ENCODE data around the gene CISH. TPM values are rescaled to one million over a fixed set of nuclear protein-coding genes. Genes with fewer than 3 reads are reported as not detected.

The CISH gene
- total RNA-seq, 4 donors from 2014 or later = 5.5 to 15.5 (median 5.8) TPM

DNA sequence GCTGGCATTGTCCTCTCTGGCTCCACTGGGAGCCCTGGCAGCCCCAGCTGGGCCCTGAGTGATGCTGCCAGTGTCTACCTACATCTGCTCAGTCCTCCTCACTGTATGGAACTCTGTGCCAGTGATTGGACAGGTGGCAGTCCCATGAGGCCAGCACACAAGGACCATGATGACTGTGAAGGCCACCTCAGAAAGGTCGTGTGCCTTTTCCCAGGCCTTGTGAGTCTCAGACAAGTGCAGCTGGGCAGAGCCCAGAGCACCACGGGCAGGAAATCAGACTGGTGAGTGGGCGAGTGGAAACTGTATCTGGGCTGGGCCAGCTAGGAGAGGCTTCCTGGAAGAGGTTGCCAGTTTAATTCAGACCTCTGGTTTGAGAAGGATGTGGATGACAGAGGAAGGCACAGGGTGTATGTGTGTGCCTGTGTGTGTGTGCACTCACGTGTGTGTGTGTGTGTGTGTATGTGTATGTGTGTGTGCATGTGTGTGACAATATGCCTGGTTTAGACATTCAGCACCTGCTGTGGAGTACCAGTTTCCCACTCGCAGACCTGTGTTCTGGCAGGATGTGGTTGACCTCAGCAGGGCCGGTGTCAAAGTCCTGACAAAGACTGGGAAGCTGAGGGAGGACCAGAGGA, 12.4 kb upstream of the CISH start:
- peaks cover 0 to 11% (median 0%) of the 10 kb centered on the region in 3 donors for H3K36me3 ChIP-seq
- H3K4me1 ChIP-seq = peaks cover 0 to 46% (median 14%) of the 10 kb centered on the region in 4 donors
- no peaks in the 10 kb centered on the region for H3K9me3 ChIP-seq
- DNase-seq (ENCODE audit: low spot score in 2 of 2) = no peak
- no peaks in the 10 kb centered on the region for H3K27me3 ChIP-seq
- no peak overlapping the region for H3K4me3 ChIP-seq
- WGBS, 2 donors = 50 to 51% methylated on average over 6 of the region's 6 CpGs
- H3K27ac ChIP-seq = no peak overlapping the region
- no peak for TF ChIP-seq POLR2A (IDR thresholded peaks at IDR 0.05)
- TF ChIP-seq EP300 (IDR thresholded peaks at IDR 0.05) = no peak
- TF ChIP-seq, protein P1, sequence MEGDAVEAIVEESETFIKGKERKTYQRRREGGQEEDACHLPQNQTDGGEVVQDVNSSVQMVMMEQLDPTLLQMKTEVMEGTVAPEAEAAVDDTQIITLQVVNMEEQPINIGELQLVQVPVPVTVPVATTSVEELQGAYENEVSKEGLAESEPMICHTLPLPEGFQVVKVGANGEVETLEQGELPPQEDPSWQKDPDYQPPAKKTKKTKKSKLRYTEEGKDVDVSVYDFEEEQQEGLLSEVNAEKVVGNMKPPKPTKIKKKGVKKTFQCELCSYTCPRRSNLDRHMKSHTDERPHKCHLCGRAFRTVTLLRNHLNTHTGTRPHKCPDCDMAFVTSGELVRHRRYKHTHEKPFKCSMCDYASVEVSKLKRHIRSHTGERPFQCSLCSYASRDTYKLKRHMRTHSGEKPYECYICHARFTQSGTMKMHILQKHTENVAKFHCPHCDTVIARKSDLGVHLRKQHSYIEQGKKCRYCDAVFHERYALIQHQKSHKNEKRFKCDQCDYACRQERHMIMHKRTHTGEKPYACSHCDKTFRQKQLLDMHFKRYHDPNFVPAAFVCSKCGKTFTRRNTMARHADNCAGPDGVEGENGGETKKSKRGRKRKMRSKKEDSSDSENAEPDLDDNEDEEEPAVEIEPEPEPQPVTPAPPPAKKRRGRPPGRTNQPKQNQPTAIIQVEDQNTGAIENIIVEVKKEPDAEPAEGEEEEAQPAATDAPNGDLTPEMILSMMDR (IDR thresholded peaks at IDR 0.05) = no peak

DNA sequence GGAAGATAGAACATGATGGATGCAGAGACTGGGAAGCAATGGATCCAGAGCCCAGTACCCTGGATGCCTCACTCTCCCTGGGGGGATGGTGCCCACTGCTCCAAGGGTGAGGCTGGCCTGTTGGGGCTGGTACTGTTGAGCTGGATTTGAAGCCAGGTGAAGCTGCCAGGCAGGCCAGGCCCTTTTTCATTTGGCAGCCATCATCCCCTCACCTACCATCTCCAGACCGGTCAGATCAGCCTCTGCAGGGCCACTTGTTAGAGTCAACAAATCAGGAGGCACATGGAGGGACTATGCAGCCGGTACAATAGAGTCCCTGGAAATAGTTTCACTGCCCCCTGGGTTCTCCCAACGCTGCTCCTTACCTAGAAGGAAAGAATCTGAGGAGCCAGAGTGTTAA, 11.3 kb upstream of the CISH start:
- peaks cover 0 to 52% (median 21%) of the 10 kb centered on the region in 4 donors for H3K4me1 ChIP-seq
- H3K27me3 ChIP-seq = no peaks in the 10 kb centered on the region
- no peaks in the 10 kb centered on the region for H3K9me3 ChIP-seq
- no peak overlapping the region for H3K27ac ChIP-seq
- no peak for DNase-seq (ENCODE audit: low spot score in 2 of 2)
- H3K4me3 ChIP-seq = no peak overlapping the region
- TF ChIP-seq, protein P1 (IDR thresholded peaks at IDR 0.05) = no peak
- TF ChIP-seq POLR2A (IDR thresholded peaks at IDR 0.05) = no peak
- TF ChIP-seq EP300 (IDR thresholded peaks at IDR 0.05) = no peak
- 67 to 75% methylated on average over 3 of the region's 3 CpGs for whole genome bisulfite sequencing, 2 donors
- peaks cover 0 to 11% (median 0%) of the 10 kb centered on the region in 3 donors for H3K36me3 ChIP-seq

GRCh38 chr3:50620820-50621219, 9.2 kb upstream of the CISH start:
- TF ChIP-seq EP300 (IDR thresholded peaks at IDR 0.05) (no peak), POLR2A (IDR thresholded peaks at IDR 0.05) (no peak)
- TF ChIP-seq, protein P1 (IDR thresholded peaks at IDR 0.05) = no peak
- peaks cover 0 to 11% (median 0%) of the 10 kb centered on the region in 3 donors for H3K36me3 ChIP-seq
- H3K27me3 ChIP-seq = no peaks in the 10 kb centered on the region
- DNase-seq (ENCODE audit: low spot score in 2 of 2) = no peak
- peaks cover 0 to 51% (median 23%) of the 10 kb centered on the region in 4 donors for H3K4me1 ChIP-seq
- no peak overlapping the region for H3K4me3 ChIP-seq
- peak overlapping the region in 2 of 4 donors; percentile 21 to 30 for H3K27ac ChIP-seq
- 63 to 67% methylated on average over 4 of the region's 4 CpGs for WGBS, 2 donors
- H3K9me3 ChIP-seq = no peaks in the 10 kb centered on the region

GRCh38 chr3:50620420-50620819, 8.8 kb upstream of the CISH start:
- H3K9me3 ChIP-seq = no peaks in the 10 kb centered on the region
- no peak overlapping the region for H3K4me3 ChIP-seq
- peaks cover 0 to 50% (median 23%) of the 10 kb centered on the region in 4 donors for H3K4me1 ChIP-seq
- H3K27ac ChIP-seq = peak overlapping the region in 2 of 4 donors; percentile 21 to 42
- peaks cover 0 to 11% (median 0%) of the 10 kb centered on the region in 3 donors for H3K36me3 ChIP-seq
- H3K27me3 ChIP-seq = no peaks in the 10 kb centered on the region
- no peak for DNase-seq (ENCODE audit: low spot score in 2 of 2)
- 71% methylated on average over 1 of the region's 1 CpG; no CpG with 5 or more reads in 1 of the 2 donors for WGBS, 2 donors
- TF ChIP-seq POLR2A (IDR thresholded peaks at IDR 0.05) (no peak), EP300 (IDR thresholded peaks at IDR 0.05) (peak in 1 of 2 donors; percentile 12)
- TF ChIP-seq, protein P1 (IDR thresholded peaks at IDR 0.05) = no peak

DNA sequence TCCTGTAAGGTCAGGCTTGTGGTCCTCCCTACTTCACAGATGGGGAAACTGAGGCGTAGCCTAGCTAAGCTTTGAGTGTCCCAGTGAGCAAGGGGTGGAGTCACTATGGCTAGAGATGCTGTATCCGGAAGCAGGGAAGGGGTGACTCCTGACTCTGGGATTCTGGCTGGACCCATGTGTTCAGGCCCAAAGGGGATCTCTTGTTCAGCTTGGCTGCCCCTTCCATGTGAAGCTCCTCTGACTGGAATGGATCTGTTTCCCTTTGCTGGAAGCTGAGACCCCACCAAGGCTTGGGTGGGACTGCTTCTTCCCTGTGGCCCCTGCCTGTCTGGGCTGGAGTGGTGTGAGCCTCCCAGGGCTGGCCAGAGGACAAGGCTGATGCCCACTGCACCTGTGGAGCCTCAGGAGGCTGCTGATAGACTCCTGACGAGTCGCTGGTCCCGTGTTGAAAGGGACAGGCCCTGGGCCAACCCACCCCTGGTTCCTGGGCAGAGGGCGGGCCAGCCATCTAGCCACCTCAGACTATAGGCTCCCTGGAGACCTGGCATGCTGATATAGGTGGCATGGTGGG, 6.4 kb upstream of the CISH start:
- TF ChIP-seq EP300 (IDR thresholded peaks at IDR 0.05) = no peak
- TF ChIP-seq, protein P1 (IDR thresholded peaks at IDR 0.05) = no peak
- TF ChIP-seq POLR2A (IDR thresholded peaks at IDR 0.05) = no peak

More for the DNA sequence above, 6.4 kb upstream of the CISH start:
- peaks cover 0 to 52% (median 15%) of the 10 kb centered on the region in 4 donors for H3K4me1 ChIP-seq
- H3K27me3 ChIP-seq = no peaks in the 10 kb centered on the region
- 56 to 74% methylated on average over 2 to 5 of the region's 6 CpGs for WGBS, 2 donors
- no peak for DNase-seq (ENCODE audit: low spot score in 2 of 2)
- no peaks in the 10 kb centered on the region for H3K9me3 ChIP-seq
- H3K27ac ChIP-seq = peak overlapping the region in 3 of 4 donors; percentile 87 to 93 (median 91)
- H3K4me3 ChIP-seq = peak overlapping the region; percentile 73 to 92 (median 82)
- peaks cover 0 to 10% (median 0%) of the 10 kb centered on the region in 3 donors for H3K36me3 ChIP-seq
